Measurements from ENCODE around the gene MAD1L1.

DNA sequence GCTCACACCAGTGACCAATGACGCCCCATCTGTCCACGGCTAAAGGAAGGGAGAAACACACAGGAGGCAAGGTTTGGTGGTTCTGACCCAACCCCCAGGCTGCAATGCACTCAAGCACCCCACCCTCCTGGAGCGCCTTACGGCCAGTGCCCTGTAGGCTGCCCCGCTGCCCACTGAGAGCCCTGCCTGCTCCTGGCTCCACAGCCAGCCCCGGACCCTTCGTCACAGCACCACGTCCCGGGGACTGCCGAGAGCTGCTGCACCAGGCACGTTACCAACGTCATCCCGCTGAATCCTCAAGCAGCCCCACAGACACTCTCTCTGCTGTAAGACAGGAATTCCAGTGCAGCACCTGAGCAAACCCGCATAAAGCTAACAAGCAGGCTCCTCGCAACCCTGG lies 87.8 kb downstream of the MAD1L1 start:
- TF ChIP-seq EZH2 (IDR thresholded peaks at IDR 0.05) (no peak), POLR2AphosphoS5 (IDR thresholded peaks at IDR 0.05; ENCODE audit: borderline replicate concordance, low read depth, low read length) (no peak), FOXP2 (optimal IDR thresholded peaks at IDR 0.05; ENCODE audit: control extremely low read depth, extremely low read length, insufficient read depth) (no peak)
